Activated CD8-positive, alpha-beta memory T cell treated with anti-CD3 and anti-CD28 coated beads, Interleukin-2, amount 10 ng/mL, durations not matched to agents 7 days and 5 days (primary cell): Measurements from ENCODE around the gene SLC15A2. TPM values are rescaled to one million over a fixed set of nuclear protein-coding genes. Genes with fewer than 3 reads are reported as not detected.

Experiments used
- ATAC-seq: fragments of 150-1000 bp; cut with Tn5 transposase; one replicate; pipeline ENCODE4 v1.10.0; 2021; ENCODE audit warnings: moderate library complexity
- CTCF ChIA-PET: fragments of 350-600 bp; sonication (Branson Sonifier 250); formaldehyde crosslinking; loops from one replicate; lab custom pipeline; 2021; ENCODE audit warnings: antibody characterized with exemption; lab: Charles Lee
- DNase-seq: peaks from one replicate; pipeline ENCODE4 v3.0.0-alpha.2; 2020
- H3K27ac Mint-ChIP-seq: one replicate; pipeline ENCODE4 v1.8.0; 2021; ENCODE audit warnings: mild to moderate bottlenecking, mixed read lengths
- H3K27me3 Mint-ChIP-seq: one replicate; pipeline ENCODE4 v1.8.0; 2021; ENCODE audit warnings: mixed read lengths
- H3K36me3 Mint-ChIP-seq: one replicate; pipeline ENCODE4 v1.8.0; 2021; ENCODE audit warnings: mild to moderate bottlenecking, mixed read lengths
- H3K4me1 Mint-ChIP-seq: one replicate; pipeline ENCODE4 v1.8.0; 2021; ENCODE audit warnings: mixed read lengths
- H3K4me3 Mint-ChIP-seq: one replicate; pipeline ENCODE4 v1.8.0; 2021; ENCODE audit warnings: mild to moderate bottlenecking, moderate library complexity, mixed read lengths
- H3K9me3 Mint-ChIP-seq: one replicate; pipeline ENCODE4 v1.8.0; 2022; ENCODE audit warnings: low read depth, mixed read lengths
- total RNA-seq, 2 experiments: library from RNA; stranded (reverse); gene quantifications; one replicate each; pipeline ENCODE4 v1.2.3, GENCODE V29; 2021

Gene SLC15A2
- total RNA-seq, 2 experiments from 2014 or later: 2.4 to 4.8 TPM

DNA sequence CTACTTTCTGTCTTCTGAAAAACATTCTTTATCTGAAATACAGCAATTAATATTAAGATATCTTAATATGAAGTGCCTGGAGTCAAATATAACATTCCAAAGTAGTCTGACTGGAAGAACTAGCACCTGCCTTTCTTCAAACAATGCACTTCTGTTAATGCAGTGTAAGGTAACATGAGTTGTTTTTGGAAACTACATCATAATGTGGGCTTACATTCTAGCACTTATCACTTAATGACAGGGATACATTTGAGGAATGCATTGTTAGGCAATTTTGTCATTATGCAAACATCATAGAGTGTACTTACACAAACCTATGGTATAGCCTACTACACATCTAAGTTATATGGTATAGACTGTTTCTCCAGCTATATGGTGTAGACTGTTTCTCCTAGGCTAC, 49.2 kb downstream of the SLC15A2 start:
- no peak for DNase-seq
- CTCF ChIA-PET: no interaction called here
- Mint-ChIP-seq H3K27me3 (no peaks in the 10 kb centered on the region), H3K27ac (no peak overlapping the region), H3K9me3 (no peaks in the 10 kb centered on the region), H3K36me3 (peaks cover 16% of the 10 kb centered on the region), H3K4me1 (no peaks in the 10 kb centered on the region), H3K4me3 (no peak overlapping the region)
- ATAC-seq: no peak

DNA sequence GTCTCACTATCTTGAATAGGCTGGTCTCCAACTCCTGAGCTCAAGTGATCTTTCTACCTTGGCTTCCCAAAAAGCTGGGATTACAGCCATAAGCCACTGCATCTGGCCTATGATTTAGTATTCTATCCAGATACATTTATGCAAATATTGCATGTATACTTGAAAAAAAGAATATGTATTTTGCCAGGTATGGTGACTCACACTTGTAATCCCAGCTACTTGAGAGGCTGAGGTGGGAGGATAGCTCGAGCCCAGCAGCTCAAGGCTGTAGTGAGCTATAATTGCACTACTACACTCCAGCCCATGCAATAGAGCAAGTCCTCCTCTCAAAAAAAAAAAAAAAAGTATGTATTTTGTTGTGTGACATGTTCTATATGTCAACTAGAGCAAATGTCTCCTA, 54.4 kb downstream of the SLC15A2 start:
- peaks cover 8% of the 10 kb centered on the region for H3K9me3 Mint-ChIP-seq
- peaks cover 22% of the 10 kb centered on the region for H3K36me3 Mint-ChIP-seq
- CTCF ChIA-PET: interaction anchor here (1.3 kb wide), 1 partner anchor 9 kb away, joined by 3 read pairs; no protein-coding TSS in a partner anchor
- H3K27me3 Mint-ChIP-seq: no peaks in the 10 kb centered on the region
- H3K4me1 Mint-ChIP-seq: no peaks in the 10 kb centered on the region
- H3K4me3 Mint-ChIP-seq: no peak overlapping the region
- no peak for DNase-seq
- ATAC-seq: no peak
- no peak overlapping the region for H3K27ac Mint-ChIP-seq

DNA sequence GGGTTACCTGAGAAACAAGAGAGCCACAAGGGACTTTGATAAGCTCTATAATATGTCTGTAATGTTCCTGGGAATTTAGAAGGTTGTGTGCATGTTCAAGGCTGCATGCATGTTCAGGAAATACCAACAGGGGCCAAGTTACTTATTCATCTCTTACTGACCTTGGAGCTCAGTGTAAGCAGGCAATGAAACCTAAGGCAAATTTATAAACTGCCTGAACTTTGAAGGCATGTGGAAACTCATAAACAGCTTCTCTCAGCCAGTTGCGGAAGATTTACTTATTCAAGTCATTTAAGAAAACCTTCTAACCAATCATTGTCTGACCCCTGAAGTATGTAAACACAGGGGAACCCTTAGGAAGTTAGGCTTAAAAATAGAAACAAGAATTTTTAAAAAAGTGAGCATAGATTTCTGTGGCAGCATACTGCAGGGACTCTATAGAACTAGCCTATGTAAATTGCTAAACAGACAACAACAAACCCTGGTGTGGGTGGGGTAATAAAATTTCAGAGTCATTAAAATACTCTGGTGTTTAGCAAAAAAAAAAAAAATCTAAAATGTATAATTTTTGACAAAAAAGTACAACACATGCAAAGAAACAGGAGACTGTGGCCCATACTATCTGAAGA, 57.2 kb downstream of the SLC15A2 start:
- Mint-ChIP-seq H3K27ac (no peak overlapping the region), H3K36me3 (peaks cover 31% of the 10 kb centered on the region), H3K4me3 (no peak overlapping the region), H3K9me3 (peaks cover 8% of the 10 kb centered on the region), H3K4me1 (no peaks in the 10 kb centered on the region), H3K27me3 (no peaks in the 10 kb centered on the region)
- ATAC-seq (no peak), DNase-seq (no peak)
- CTCF ChIA-PET: no interaction called here

DNA sequence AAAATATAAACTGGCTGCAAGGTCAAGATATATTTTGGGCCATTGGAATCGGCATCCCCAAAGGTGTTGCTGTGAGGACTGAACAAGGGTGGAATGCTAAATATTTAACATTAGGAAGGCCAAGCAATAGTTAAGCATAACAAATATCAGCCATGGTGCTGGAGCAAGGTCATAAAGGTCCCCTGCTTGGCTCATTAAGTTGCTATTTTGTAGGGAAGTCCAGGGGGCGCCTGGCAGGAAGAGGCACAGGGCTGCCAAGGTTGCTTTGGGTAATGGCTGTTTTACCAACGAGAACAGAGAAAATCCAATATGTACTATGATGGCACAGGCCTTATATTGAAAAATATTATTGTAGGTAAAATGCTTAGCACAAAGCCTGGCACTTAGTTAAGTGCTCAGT, 62.2 kb downstream of the SLC15A2 start:
- Mint-ChIP-seq H3K27me3 (peaks cover 13% of the 10 kb centered on the region), H3K9me3 (peaks cover 11% of the 10 kb centered on the region), H3K4me3 (no peak overlapping the region), H3K4me1 (no peaks in the 10 kb centered on the region), H3K36me3 (peaks cover 40% of the 10 kb centered on the region), H3K27ac (no peak overlapping the region)
- DNase-seq (no peak), ATAC-seq (no peak)
- CTCF ChIA-PET: no interaction called here

DNA sequence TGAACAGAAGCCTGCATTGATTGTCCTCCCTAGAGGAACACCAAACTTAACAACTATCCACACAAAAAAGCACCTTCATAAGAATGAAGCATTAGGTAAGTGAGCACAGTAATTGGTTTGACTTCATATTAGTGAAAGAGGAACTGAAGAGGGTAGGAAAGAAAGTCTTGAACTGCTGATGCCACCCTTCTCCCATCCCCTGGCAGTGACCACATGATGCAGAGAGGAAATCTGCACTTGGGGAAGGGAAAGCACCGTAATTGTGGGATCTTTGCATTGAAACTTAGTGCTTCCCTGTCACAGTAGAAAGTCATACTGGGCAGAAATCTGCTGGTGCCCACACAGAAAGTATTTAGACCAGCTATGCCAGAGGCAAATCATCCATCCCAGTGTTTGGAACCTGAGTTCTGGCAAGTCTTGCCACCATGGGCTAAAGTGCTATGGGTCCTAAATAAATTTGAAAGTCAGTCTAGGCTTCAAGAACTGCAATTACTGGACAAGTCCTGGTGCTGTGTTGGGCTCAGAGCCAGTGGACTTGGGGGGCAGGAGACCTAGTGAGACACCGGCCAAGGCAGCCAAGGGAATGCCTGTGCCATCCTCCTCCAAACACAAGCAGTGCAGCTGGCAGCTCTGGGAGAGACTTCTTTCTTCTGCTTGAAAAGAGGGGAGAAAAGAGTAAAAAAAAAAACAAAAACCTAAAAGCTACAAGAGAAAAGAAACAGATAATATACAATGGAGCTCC, 63.6 kb downstream of the SLC15A2 start:
- CTCF ChIA-PET: no interaction called here
- ATAC-seq (no peak), DNase-seq (no peak)
- Mint-ChIP-seq H3K27me3 (peaks cover 13% of the 10 kb centered on the region), H3K4me3 (no peak overlapping the region), H3K9me3 (peaks cover 3% of the 10 kb centered on the region), H3K4me1 (no peaks in the 10 kb centered on the region), H3K36me3 (peaks cover 32% of the 10 kb centered on the region), H3K27ac (no peak overlapping the region)

DNA sequence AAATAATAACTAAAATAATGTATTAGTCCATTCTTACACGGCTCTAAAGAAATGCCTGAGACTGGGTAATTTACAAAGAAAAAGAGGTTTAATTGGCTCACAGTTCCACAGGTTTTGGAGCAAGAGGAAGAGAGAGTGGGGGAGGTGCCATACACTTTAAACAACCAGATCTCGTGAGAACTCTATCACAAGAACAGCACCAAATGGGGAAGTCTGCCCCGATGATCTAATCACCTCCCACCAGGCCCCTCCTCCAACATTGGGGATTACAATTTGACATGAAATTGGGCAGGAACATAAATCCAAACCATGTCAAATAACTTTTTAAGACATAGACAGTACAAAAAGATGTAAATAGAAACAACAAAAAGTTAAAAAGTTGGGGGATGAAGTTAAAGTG, 64.6 kb downstream of the SLC15A2 start:
- CTCF ChIA-PET: no interaction called here
- no peak for ATAC-seq

DNA sequence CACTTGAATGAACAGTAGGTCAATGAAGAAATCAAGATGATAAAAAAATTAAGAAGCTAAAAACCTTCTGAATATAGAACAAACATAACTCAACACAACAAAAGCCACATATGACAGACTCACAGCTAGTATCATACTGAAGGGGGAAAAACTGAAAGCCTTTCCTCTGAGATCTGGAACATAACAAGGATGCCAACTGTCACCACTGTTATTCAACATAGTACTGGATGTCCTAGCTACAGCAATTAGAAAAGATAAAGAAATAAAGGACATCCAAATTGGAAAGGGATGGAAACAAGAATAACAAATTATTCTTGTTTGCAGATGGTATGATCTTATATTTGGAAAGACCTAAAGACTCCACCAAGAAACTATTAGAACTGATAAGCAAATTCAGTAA, 67.1 kb downstream of the SLC15A2 start:
- H3K4me1 Mint-ChIP-seq: no peaks in the 10 kb centered on the region
- DNase-seq (no peak), ATAC-seq (no peak)
- H3K36me3 Mint-ChIP-seq: peaks cover 34% of the 10 kb centered on the region
- no peak overlapping the region for H3K27ac Mint-ChIP-seq
- H3K9me3 Mint-ChIP-seq: peaks cover 12% of the 10 kb centered on the region
- CTCF ChIA-PET: no interaction called here
- no peak overlapping the region for H3K4me3 Mint-ChIP-seq
- peaks cover 31% of the 10 kb centered on the region for H3K27me3 Mint-ChIP-seq

More for the DNA sequence above, 64.6 kb downstream of the SLC15A2 start:
- Mint-ChIP-seq H3K27ac (no peak overlapping the region), H3K4me3 (no peak overlapping the region), H3K36me3 (peaks cover 32% of the 10 kb centered on the region), H3K27me3 (peaks cover 13% of the 10 kb centered on the region), H3K4me1 (no peaks in the 10 kb centered on the region), H3K9me3 (peaks cover 3% of the 10 kb centered on the region)
- DNase-seq: no peak

DNA sequence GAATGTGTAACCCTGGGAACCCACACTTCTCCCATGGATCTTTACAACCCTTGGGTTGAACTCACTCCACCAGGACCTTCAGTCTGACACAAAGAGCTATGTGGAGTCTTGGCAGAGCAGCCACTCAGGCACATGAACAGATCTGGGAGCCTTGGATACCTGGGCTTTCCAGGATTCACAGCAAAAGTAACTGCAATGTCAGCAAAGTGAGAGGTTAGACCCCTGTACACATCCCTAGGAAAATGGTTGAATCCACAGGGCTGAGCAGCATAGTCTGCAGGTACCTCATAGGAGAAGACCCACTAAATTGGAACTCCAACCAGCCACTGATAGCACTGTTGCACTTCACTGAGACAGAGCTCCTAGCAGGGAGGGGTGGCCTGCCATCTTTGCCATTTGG, 68.2 kb downstream of the SLC15A2 start:
- H3K27me3 Mint-ChIP-seq: peaks cover 38% of the 10 kb centered on the region
- H3K9me3 Mint-ChIP-seq: peaks cover 16% of the 10 kb centered on the region
- ATAC-seq: no peak
- CTCF ChIA-PET: no interaction called here
- no peak overlapping the region for H3K27ac Mint-ChIP-seq
- DNase-seq: no peak
- no peak overlapping the region for H3K4me3 Mint-ChIP-seq
- H3K36me3 Mint-ChIP-seq: peaks cover 36% of the 10 kb centered on the region
- no peaks in the 10 kb centered on the region for H3K4me1 Mint-ChIP-seq

DNA sequence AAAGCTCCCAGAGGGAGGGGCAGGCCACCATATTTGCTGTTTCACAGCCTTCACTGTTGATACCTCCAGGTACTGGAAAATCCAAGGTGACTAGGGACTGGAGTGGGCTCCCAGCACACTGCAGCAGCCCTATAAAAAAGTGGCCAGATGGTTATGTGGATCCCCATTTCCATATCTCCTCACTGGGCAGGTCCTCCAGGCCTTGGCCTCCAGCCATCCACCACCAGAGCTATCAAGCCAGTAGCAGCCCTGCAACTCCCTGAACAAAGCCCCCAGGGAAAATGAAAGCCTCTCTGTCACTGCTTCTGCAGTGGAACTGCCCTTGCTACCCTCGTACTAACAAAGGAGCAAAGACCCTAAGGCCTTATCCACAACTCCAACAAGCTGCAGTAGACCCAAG, 69.4 kb downstream of the SLC15A2 start:
- no peak for ATAC-seq
- Mint-ChIP-seq H3K27ac (no peak overlapping the region), H3K27me3 (peaks cover 39% of the 10 kb centered on the region), H3K9me3 (peaks cover 16% of the 10 kb centered on the region), H3K4me1 (no peaks in the 10 kb centered on the region), H3K4me3 (no peak overlapping the region), H3K36me3 (peaks cover 29% of the 10 kb centered on the region)
- no peak for DNase-seq
- CTCF ChIA-PET: no interaction called here

DNA sequence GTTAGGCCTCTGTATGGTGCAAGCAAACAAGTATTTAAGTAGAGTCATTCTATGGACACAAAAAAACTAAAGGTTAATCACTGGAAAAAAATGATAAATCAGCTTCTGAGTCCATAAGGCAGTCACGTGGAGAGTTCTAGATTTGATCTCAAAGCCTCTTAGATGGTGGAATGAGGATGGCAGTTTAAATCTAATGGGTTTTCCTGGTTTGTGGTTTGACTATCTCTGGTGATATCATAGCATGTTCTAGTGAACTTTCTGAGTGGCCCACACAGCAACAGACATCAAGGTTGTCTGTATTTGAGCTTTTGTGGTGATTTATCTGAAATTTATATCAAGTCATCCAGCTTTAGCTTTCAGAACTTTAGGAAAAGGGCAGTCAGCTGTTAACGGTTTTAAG, 75.4 kb downstream of the SLC15A2 start:
- H3K27ac Mint-ChIP-seq: no peak overlapping the region
- ATAC-seq: no peak

DNA sequence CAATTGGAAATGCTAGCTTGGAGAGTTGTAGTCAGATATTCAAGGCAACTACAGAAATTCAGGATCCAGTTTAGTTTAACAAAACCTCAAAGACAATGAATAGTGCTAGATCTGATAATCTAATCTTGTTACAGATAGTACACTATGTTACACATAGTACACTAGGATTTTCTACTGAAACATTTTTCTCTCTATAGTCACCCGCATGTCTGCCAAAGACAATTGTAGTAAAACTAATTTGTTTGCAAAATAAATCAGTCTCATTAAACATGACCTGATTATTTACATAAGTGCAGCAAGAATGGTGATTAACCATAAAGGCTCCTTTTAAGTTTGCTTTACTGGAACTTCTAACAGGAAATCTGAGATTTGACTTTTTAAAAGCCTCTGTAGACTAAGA, 75.8 kb downstream of the SLC15A2 start:
- peaks cover 13% of the 10 kb centered on the region for H3K4me1 Mint-ChIP-seq
- no peak overlapping the region for H3K27ac Mint-ChIP-seq
- H3K36me3 Mint-ChIP-seq: peaks cover 35% of the 10 kb centered on the region
- CTCF ChIA-PET: no interaction called here
- H3K27me3 Mint-ChIP-seq: peaks cover 22% of the 10 kb centered on the region
- peaks cover 17% of the 10 kb centered on the region for H3K9me3 Mint-ChIP-seq
- H3K4me3 Mint-ChIP-seq: no peak overlapping the region
- ATAC-seq (no peak), DNase-seq (no peak)

More for the DNA sequence above, 75.4 kb downstream of the SLC15A2 start:
- H3K9me3 Mint-ChIP-seq: peaks cover 20% of the 10 kb centered on the region
- H3K27me3 Mint-ChIP-seq: peaks cover 25% of the 10 kb centered on the region
- DNase-seq: no peak
- H3K36me3 Mint-ChIP-seq: peaks cover 34% of the 10 kb centered on the region
- CTCF ChIA-PET: no interaction called here
- H3K4me1 Mint-ChIP-seq: peaks cover 13% of the 10 kb centered on the region
- H3K4me3 Mint-ChIP-seq: no peak overlapping the region

DNA sequence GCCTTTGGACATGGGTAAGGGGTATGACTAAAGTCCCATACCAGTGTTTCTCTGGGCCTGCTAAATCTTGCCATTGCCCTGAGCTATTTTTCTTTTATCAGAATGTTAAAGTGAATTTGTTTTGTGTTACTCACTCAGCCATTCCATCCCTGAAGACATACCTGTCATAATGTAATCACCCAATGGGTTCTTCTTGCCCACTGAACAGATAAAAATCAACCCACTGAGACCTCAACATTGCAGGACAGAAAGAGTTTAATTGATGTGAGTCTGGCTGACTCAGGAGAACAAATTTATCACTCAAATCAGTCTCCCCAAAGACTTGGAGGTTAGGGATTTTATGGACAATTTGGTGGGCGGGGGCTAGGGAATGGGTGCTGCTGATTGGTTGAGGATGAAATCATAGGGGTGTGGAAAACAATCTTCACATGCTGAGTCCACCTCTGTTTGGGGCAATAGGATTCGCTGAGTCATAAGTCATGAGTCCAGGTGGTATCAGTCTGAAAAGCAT, 80.5 kb downstream of the SLC15A2 start:
- Mint-ChIP-seq H3K4me1 (peaks cover 19% of the 10 kb centered on the region), H3K36me3 (peaks cover 40% of the 10 kb centered on the region), H3K27me3 (no peaks in the 10 kb centered on the region), H3K9me3 (peaks cover 9% of the 10 kb centered on the region), H3K4me3 (no peak overlapping the region), H3K27ac (no peak overlapping the region)
- CTCF ChIA-PET: interaction anchor here (1.0 kb wide), 1 partner anchor 10 kb away, joined by 3 read pairs; no protein-coding TSS in a partner anchor
- no peak for DNase-seq
- ATAC-seq: no peak

DNA sequence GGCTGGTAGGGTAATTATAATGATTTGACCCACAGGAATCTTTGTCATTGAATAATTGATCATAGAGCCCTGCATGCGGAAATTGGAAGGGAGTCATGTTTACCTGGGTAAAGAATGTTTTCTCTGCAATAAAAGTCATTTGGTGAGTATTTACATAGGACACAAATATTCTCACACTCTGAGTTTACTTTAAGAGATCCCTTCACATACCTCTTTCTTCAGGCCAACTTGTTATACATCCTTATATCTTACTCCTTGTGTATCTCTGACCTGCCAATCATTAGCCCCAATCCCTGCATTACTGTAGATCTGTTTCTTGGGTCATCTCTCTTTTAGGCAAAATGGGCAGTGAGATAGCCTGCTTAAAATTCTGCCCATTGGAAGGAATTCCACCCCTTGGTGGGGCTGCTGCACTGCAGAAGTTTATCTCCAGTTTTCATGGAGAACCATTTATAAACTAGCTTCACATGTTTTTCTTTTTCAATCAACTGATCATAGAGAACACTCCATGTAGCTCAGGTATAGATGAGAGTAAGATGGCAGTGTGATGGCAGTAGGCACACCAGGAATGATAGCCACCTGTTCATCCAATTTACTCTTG, 81.6 kb downstream of the SLC15A2 start:
- ATAC-seq (no peak), DNase-seq (no peak)
- H3K4me3 Mint-ChIP-seq: no peak overlapping the region
- peaks cover 18% of the 10 kb centered on the region for H3K4me1 Mint-ChIP-seq
- H3K27me3 Mint-ChIP-seq: no peaks in the 10 kb centered on the region
- H3K27ac Mint-ChIP-seq: no peak overlapping the region
- H3K36me3 Mint-ChIP-seq: peaks cover 40% of the 10 kb centered on the region
- peaks cover 9% of the 10 kb centered on the region for H3K9me3 Mint-ChIP-seq
- CTCF ChIA-PET: interaction anchor here (0.9 kb wide), 1 partner anchor 283 kb away, joined by 4 read pairs; no protein-coding TSS in a partner anchor
